Measurements from ENCODE around the gene IMPG2. TPM values are rescaled to one million over a fixed set of nuclear protein-coding genes. Genes with fewer than 3 reads are reported as not detected.

The IMPG2 gene
- total RNA-seq, 1 experiment from 2014 or later, result 0.08 TPM

DNA sequence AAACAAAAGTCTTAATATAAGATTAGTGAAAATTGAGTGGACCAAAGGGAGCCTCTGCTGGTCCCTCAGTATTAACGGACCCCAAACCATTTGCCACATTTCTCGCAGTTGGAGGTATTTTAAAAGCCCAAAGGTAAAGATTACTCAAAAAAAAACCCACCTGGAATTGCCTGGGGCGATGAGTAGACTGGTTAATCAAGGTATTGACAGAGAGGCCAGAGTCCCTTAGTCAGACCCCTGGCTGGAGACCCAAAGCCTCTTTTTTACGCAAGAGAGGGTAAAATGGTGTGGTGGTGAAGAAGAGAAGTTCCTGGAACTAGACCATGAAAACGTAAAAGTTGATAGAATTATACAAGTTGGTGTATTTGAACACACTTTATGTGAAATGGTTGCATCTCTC, 137.2 kb downstream of the IMPG2 start:
- no peak for DNase-seq (ENCODE audit: low spot score)

DNA sequence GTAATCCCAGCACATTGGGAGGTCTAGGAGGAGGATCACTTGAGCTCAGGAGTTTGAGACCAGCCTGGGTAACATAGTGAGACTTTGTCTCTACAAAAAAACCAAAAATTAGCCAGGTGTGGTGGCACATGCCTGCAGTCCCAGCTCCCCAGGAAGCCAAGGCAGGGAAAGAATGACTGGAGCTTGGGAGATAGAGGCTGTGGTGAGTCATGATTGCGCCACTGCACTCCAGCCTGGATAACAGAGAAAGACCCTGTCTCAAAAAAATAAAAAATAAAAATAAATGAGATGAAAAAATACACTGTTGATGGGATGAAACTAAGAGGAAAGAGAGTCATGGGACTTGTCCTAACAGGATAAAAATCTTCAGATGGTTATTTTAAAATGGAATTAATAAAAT, 137.6 kb downstream of the IMPG2 start:
- DNase-seq (ENCODE audit: low spot score), result no peak

DNA sequence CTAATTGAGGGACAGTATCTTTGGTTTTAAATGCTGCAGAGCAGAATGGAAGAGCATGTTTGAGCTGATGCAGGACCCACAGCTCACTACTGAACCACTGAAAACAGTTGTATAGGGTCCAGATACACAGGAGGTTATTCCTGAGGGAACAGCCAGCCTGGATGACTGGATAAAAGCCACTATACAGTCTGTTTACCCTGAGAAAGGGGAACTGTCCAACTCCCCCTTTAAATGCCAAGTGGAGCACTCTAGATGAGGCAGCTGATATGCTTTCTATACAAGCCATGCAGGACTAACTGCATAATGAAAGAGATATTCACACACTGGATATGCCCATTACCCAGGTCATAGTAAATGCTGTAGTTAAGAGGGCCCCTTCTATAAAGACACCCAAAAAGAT, 138.6 kb downstream of the IMPG2 start:
- DNase-seq (ENCODE audit: low spot score), result no peak

DNA sequence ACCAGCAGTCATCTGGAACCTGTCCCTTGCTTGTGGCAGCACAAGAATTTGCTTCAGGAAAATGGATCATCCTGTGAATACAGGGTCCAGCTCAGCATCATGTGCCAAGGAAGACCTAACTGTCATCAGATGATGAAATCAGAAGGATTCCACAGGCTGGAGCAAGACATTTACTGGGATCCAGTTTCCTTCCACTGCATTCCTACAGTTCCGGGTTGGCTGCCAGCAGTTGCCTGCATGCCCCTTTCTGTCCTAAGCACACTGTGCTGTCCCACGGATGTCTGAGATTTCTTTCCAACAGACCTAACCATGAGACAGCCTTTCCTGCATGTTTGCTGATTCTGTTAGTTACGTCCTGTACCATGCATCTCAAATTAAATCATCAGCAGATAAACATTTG, 140.7 kb downstream of the IMPG2 start:
- no peak for DNase-seq (ENCODE audit: low spot score)

DNA sequence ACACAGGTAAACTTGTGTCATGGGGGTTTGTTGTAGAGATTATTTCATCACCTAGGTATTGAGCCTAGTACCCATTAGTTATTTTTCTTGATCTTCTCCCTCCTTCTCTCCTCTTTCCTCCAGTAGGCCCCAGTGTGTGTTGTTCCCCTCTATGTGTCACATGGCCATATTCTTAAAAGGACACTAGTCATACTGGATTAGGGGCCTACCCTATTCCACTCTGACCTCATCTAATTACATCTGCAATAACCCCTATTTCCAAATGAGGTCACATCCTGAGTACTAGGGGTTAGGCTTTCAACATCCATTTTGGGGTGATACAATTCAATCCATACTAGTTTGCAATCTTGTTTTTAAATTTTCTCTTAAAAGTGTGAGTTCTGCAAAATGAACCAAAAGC, 142.8 kb downstream of the IMPG2 start:
- no peak for DNase-seq (ENCODE audit: low spot score)

Other genes with a start within 250 kb of the IMPG2 start
- 3.2 and 5.0 TPM in 2 replicates for gene SENP7, start 192.6 kb upstream of the IMPG2 start, total RNA-seq (2014; rRNA removed; shearing (Covaris generic))
- 37.7 and 49.4 TPM in 2 replicates for gene TRMT10C, start 241.3 kb upstream of the IMPG2 start, total RNA-seq (2014; rRNA removed; shearing (Covaris generic))

Measured in H4 (cell line).